ENCODE results near the gene TTC33.

DNA sequence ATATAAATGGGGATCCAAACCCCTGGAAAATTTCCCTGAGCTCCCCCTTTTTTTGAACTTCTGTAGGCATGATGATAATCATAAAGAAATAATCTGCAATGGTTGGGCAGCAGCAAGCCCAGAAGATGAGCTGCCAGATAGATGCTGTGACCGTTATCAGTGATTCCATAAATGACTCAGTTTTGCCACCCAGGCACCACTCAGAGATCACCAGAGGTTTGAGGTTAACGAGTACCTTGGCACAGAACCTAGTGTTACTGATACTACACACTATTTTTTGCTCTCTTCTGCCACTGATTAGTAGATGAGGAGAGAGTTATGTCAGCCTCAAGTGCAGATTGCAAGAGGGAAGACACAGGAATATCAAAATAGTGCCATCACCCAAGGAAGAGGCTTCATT is 275.4 kb downstream of the TTC33 start:
- TF ChIP-seq RARG (CRISPR knock-in tag; IDR thresholded peaks at IDR 0.05; ENCODE audit: low read depth) (no peak), ZBTB21 (CRISPR knock-in tag; IDR thresholded peaks at IDR 0.05) (no peak)
- TF ChIP-seq, protein P1, sequence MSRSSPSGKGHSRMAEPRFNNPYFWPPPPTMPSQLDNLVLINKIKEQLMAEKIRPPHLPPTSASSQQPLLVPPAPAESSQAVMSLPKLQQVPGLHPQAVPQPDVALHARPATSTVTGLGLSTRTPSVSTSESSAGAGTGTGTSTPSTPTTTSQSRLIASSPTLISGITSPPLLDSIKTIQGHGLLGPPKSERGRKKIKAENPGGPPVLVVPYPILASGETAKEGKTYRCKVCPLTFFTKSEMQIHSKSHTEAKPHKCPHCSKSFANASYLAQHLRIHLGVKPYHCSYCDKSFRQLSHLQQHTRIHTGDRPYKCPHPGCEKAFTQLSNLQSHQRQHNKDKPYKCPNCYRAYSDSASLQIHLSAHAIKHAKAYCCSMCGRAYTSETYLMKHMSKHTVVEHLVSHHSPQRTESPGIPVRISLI (CRISPR knock-in tag; IDR thresholded peaks at IDR 0.05; ENCODE audit: borderline replicate concordance), result no peak
